HEK293T (cell line): Measurements from ENCODE around the gene ANO4.

ENCODE experiments used
- ELF4 ChIP-seq: fragments of 450-650 bp; IDR thresholded peaks from 2 replicates; pipeline ENCODE4 v1.6.1; 2017; ENCODE audit warnings: antibody characterized with exemption
- FOXA1 ChIP-seq: fragments of 450-650 bp; IDR thresholded peaks from 2 replicates; pipeline ENCODE4 v1.6.1; 2016; ENCODE audit warnings: mild to moderate bottlenecking
- HDGF ChIP-seq: fragments of 450-650 bp; IDR thresholded peaks from 2 replicates; pipeline ENCODE4 v1.6.1; 2017; ENCODE audit warnings: antibody characterized with exemption, borderline replicate concordance
- LEF1 ChIP-seq: fragments of 450-650 bp; IDR thresholded peaks from 2 replicates; pipeline ENCODE4 v1.6.1; 2017; ENCODE audit warnings: mild to moderate bottlenecking, borderline replicate concordance

DNA sequence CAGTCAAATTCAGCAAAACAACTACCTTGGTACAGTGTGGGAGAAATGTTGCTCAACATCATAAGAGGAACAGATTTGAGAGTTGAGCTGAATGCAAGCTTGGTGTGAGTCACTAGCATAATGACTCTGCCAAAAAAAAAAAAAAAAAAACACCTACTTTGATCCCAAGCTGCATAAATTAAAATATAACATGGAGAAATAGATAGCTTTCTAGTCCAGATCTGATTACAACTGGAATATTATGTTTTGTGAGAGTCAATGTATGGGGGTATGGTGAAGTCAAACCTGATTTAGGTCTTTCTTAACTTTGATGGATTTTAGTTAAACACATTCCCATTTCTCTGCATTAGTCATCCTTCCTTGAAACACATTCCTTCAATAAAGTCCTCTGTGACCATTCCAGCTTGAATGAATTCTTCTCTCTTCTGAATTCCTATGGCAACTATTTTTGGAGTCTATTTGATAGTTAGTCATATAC, 227.4 kb downstream of the ANO4 start:
- no peak for TF ChIP-seq ELF4
- TF ChIP-seq HDGF = no peak
- no peak for TF ChIP-seq FOXA1
- TF ChIP-seq LEF1 = no peak
